ENCODE data around the gene DNPH1. TPM values are rescaled to one million over a fixed set of nuclear protein-coding genes. Genes with fewer than 3 reads are reported as not detected.

Gene DNPH1
- total and polyA plus RNA-seq, 10 of the 15 experiments (the other 5 are each of a cell fraction or from before 2014, with no cell fraction given): 7.0 to 136 (median 67.7) TPM

GRCh38 chr6:43192911-43193310 is 36.4 kb downstream of the DNPH1 start:
- CTCF ChIA-PET: no interaction called here
- SMC1A ChIA-PET (ENCODE audit: uncharacterized antibody, unreplicated experiment): no interaction called here
- in situ Hi-C loops (cut with MboI): no loop called here

GRCh38 chr6:43189776-43190304 is 39.4 kb downstream of the DNPH1 start:
- Histone ChIP-seq H3K27ac (ENCODE audit: control insufficient read depth, insufficient read depth) (no peak overlapping the region), H3K79me2 (ENCODE audit: control insufficient read depth, insufficient read depth, low read length) (no peaks in the 10 kb centered on the region; the same call in 1 of the 2 replicates), H3K9ac (ENCODE audit: control insufficient read depth, insufficient read depth, low read length) (no peak overlapping the region), H3K4me2 (ENCODE audit: control insufficient read depth, insufficient read depth) (no peak overlapping the region), H3K27me3 (replicated peaks in 1 of 2; ENCODE audit: control insufficient read depth in 2 of 2, insufficient read depth in 2 of 2, low read length in 1 of 2) (no peaks in the 10 kb centered on the region), H4K20me1 (ENCODE audit: control insufficient read depth, insufficient read depth) (no peaks in the 10 kb centered on the region), H3K4me1 (ENCODE audit: control insufficient read depth, insufficient read depth, low read length) (no peaks in the 10 kb centered on the region), H3K36me3 (ENCODE audit: control insufficient read depth in 2 of 2, insufficient read depth in 2 of 2, low read length in 1 of 2) (peaks cover 3% of the 10 kb centered on the region in 2 experiments; a peak in 3 of 4 replicates), H2AFZ (ENCODE audit: control insufficient read depth, low read depth, low read length) (no peak overlapping the region), H3K4me3 (no peak overlapping the region), H3K9me3 (replicated peaks; ENCODE audit: control insufficient read depth, insufficient read depth, low read length) (no peaks in the 10 kb centered on the region; the same call in 2 of the 3 replicates)
- DNase-seq (ENCODE audit: low read depth, low spot score) (no peak), ATAC-seq (no peak), FAIRE-seq (no peak)
- ChIA-PET CTCF (interaction anchor here (0.6 to 0.8 kb wide), 2 partner anchors 318 to 321 kb away, joined by 3 read pairs; no protein-coding TSS in a partner anchor), SMC1A (ENCODE audit: uncharacterized antibody, unreplicated experiment) (interaction anchor here (0.7 kb wide), 1 partner anchor 21 kb away, joined by 3 read pairs; no protein-coding TSS in a partner anchor), RAD21 (ENCODE audit: unreplicated experiment) (no interaction called here), POLR2A (interaction anchor here (0.6 to 1.0 kb wide), 3 partner anchors 15 to 460 kb away, joined by 3 read pairs; no protein-coding TSS in a partner anchor)
- TF ChIP-seq SREBF1 (IDR thresholded peaks at IDR 0.05; ENCODE audit: low read length) (no peak), ZNF24 (IDR thresholded peaks at IDR 0.05) (no peak), RBBP5 (conservative IDR thresholded peaks at IDR 0.05) (no peak), FOS (IDR thresholded peaks at IDR 0.05; ENCODE audit: borderline replicate concordance, extremely low read depth, insufficient read length) (no peak), LARP7 (IDR thresholded peaks at IDR 0.05) (no peak), RAD51 (IDR thresholded peaks at IDR 0.05) (no peak), TCF12 (IDR thresholded peaks at IDR 0.05; ENCODE audit: low read depth, low read length) (no peak), CHD4 (IDR thresholded peaks at IDR 0.05) (no peak), POLR2A (IDR thresholded peaks at IDR 0.05; ENCODE audit: low read depth, low read length) (no peak), EGR1 (IDR thresholded peaks at IDR 0.05; ENCODE audit: borderline replicate concordance in 1 of 2, low read depth in 2 of 2, low read length in 2 of 2) (no peak)
- WGBS (ENCODE audit: insufficient coverage, insufficient replicate concordance, low lambda C conversion rate, missing lambda C conversion rate): 100% methylated on average over 6 of the region's 6 CpGs
- in situ Hi-C loops (cut with MboI) (no loop called here), intact Hi-C loops (cut with micrococcal nuclease; ENCODE audit: unreplicated experiment) (no loop called here)
- BruUV-seq (replicated peaks): no TSS peak

More at GRCh38 chr6:43192911-43193310, 36.4 kb downstream of the DNPH1 start:
- no peaks in the 10 kb centered on the region for H3K4me1 ChIP-seq (ENCODE audit: control insufficient read depth, insufficient read depth, low read length)
- ChIA-PET RAD21 (ENCODE audit: unreplicated experiment) (no interaction called here), POLR2A (no interaction called here)
- no peaks in the 10 kb centered on the region for H3K79me2 ChIP-seq (ENCODE audit: control insufficient read depth, insufficient read depth, low read length)
- FAIRE-seq (no peak), DNase-seq (ENCODE audit: low read depth, low spot score) (no peak), ATAC-seq (no peak)
- no peak overlapping the region for H3K9ac ChIP-seq (ENCODE audit: control insufficient read depth, insufficient read depth, low read length)
- H2AFZ ChIP-seq (ENCODE audit: control insufficient read depth, low read depth, low read length): no peak overlapping the region
- 99% methylated on average over 9 of the region's 9 CpGs for WGBS (ENCODE audit: insufficient coverage, insufficient replicate concordance, low lambda C conversion rate, missing lambda C conversion rate)
- H3K27ac ChIP-seq (ENCODE audit: control insufficient read depth, insufficient read depth): no peak overlapping the region
- no peaks in the 10 kb centered on the region for H3K27me3 ChIP-seq (replicated peaks in 1 of 2; ENCODE audit: control insufficient read depth in 2 of 2, insufficient read depth in 2 of 2, low read length in 1 of 2)
- intact Hi-C loops (cut with micrococcal nuclease; ENCODE audit: unreplicated experiment): no loop called here
- no peak overlapping the region for H3K4me2 ChIP-seq (ENCODE audit: control insufficient read depth, insufficient read depth)
- no peaks in the 10 kb centered on the region for H3K9me3 ChIP-seq (replicated peaks; ENCODE audit: control insufficient read depth, insufficient read depth, low read length)
- H4K20me1 ChIP-seq (ENCODE audit: control insufficient read depth, insufficient read depth): no peaks in the 10 kb centered on the region
- BruUV-seq (replicated peaks): no TSS peak
- TF ChIP-seq ATF3 (IDR thresholded peaks at IDR 0.05; ENCODE audit: borderline replicate concordance, extremely low read depth, low read depth, low read length): no peak
- H3K36me3 ChIP-seq (ENCODE audit: control insufficient read depth in 2 of 2, insufficient read depth in 2 of 2, low read length in 1 of 2): peaks cover 2 to 12% of the 10 kb centered on the region in 2 experiments
- H3K4me3 ChIP-seq: no peak overlapping the region
